HEK293 (cell line): ENCODE data around the gene CRB3.

Experiments used
- CTCF ChIA-PET: fragments of 350-600 bp; formaldehyde crosslinking; extraction: SDS; loops from one replicate; lab custom pipeline; 2021; ENCODE audit warnings: antibody characterized with exemption; lab: Yijun Ruan, JAX
- POLR2A ChIA-PET: fragments of 300-600 bp; formaldehyde crosslinking; extraction: SDS; loops from one replicate; lab custom pipeline; 2020; ENCODE audit warnings: antibody characterized with exemption, inconsistent platforms; lab: Yijun Ruan, JAX
- H3K27ac ChIP-seq: fragments of 200-500 bp; sonication (Bioruptor generic); 2 replicates; pipeline ENCODE4 v1.5.1; 2014; ENCODE audit warnings: low read depth, low read length, control low read depth, inconsistent platforms; ENCODE audit errors: extremely low read depth
- H3K36me3 ChIP-seq, 2 experiments: fragments of 200-500 bp in 1 of 2; sonication (Bioruptor generic) in 1 of 2; 1 replicate in 1 of 2; 2 replicates in 1 of 2; pipeline ENCODE4 v1.5.1; 2014 to 2017; ENCODE audit warnings: inconsistent platforms in 2 of 2, low read length in 2 of 2; ENCODE audit not compliant: control insufficient read depth in 2 of 2, insufficient read depth in 1 of 2
- H3K4me1 ChIP-seq: fragments of 200-500 bp; sonication (Bioruptor generic); 2 replicates; pipeline ENCODE4 v1.5.1; 2014; ENCODE audit warnings: mild to moderate bottlenecking, low read length, inconsistent platforms; ENCODE audit not compliant: control insufficient read depth, insufficient read depth
- H3K4me3 ChIP-seq: 2 replicates; pipeline ENCODE4 v1.5.1; 2011; ENCODE audit warnings: low read depth, mild to moderate bottlenecking, control low read depth, low read length, moderate library complexity
- H3K9me3 ChIP-seq: fragments of 200-500 bp; sonication (Bioruptor generic); 2 replicates; pipeline ENCODE4 v1.5.1; 2014; ENCODE audit warnings: low read depth, low read length, inconsistent platforms; ENCODE audit not compliant: control insufficient read depth, insufficient read depth
- SETDB1 ChIP-seq: IDR thresholded peaks from one replicate; pipeline ENCODE4 v1.6.1; 2017; ENCODE audit warnings: mild to moderate bottlenecking, low read length, moderate library complexity, mixed read lengths; ENCODE audit not compliant: insufficient read length
- ZBTB8A ChIP-seq: fragments of 450-650 bp; formaldehyde crosslinking; IDR thresholded peaks from 2 replicates; pipeline ENCODE4 v1.5.1; 2016; ENCODE audit warnings: missing biosample characterization, missing genetic modification characterization
- ZNF114 ChIP-seq: fragments of 450-650 bp; formaldehyde crosslinking; IDR thresholded peaks from 2 replicates; pipeline ENCODE4 v1.5.0; 2017; ENCODE audit warnings: missing biosample characterization, missing genetic modification characterization
- ZNF174 ChIP-seq: fragments of 450-650 bp; formaldehyde crosslinking; IDR thresholded peaks from 2 replicates; pipeline ENCODE4 v1.5.0; 2017; ENCODE audit warnings: missing biosample characterization, mild to moderate bottlenecking, missing genetic modification characterization
- ZNF19 ChIP-seq: fragments of 450-650 bp; formaldehyde crosslinking; IDR thresholded peaks from 2 replicates; pipeline ENCODE4; 2016; ENCODE audit warnings: missing biosample characterization, missing genetic modification characterization, low read depth
- ZNF239 ChIP-seq: fragments of 450-650 bp; formaldehyde crosslinking; IDR thresholded peaks from 2 replicates; pipeline ENCODE4 v1.5.1; 2016; ENCODE audit warnings: missing biosample characterization, missing genetic modification characterization
- ZNF248 ChIP-seq: fragments of 450-650 bp; formaldehyde crosslinking; IDR thresholded peaks from 2 replicates; pipeline ENCODE4 v1.5.1; 2017; ENCODE audit warnings: missing biosample characterization, missing genetic modification characterization
- ZNF311 ChIP-seq: fragments of 450-650 bp; formaldehyde crosslinking; IDR thresholded peaks from 2 replicates; pipeline ENCODE4 v1.5.1; 2017; ENCODE audit warnings: missing biosample characterization, missing genetic modification characterization, borderline replicate concordance
- ZNF335 ChIP-seq: fragments of 450-650 bp; formaldehyde crosslinking; conservative IDR thresholded peaks from 2 replicates; pipeline ENCODE4 v1.5.1; 2016; ENCODE audit warnings: missing biosample characterization, missing genetic modification characterization
- ZNF433 ChIP-seq: fragments of 450-650 bp; formaldehyde crosslinking; IDR thresholded peaks from 2 replicates; pipeline ENCODE4 v1.5.1; 2016; ENCODE audit warnings: missing biosample characterization, missing genetic modification characterization, low read depth
- ZNF585B ChIP-seq: fragments of 450-650 bp; formaldehyde crosslinking; IDR thresholded peaks from 2 replicates; pipeline ENCODE4 v1.5.1; 2016; ENCODE audit warnings: missing biosample characterization, missing genetic modification characterization
- ZNF596 ChIP-seq: fragments of 450-650 bp; IDR thresholded peaks from 2 replicates; pipeline ENCODE4 v1.5.0; 2018; ENCODE audit warnings: missing biosample characterization, mild to moderate bottlenecking, missing genetic modification characterization, moderate library complexity
- ZNF843 ChIP-seq: fragments of 450-650 bp; formaldehyde crosslinking; IDR thresholded peaks from 2 replicates; pipeline ENCODE4 v1.5.1; 2016; ENCODE audit warnings: missing biosample characterization, missing genetic modification characterization
- TF ChIP-seq, protein P1 (sequence below): fragments of 450-650 bp; formaldehyde crosslinking; conservative IDR thresholded peaks from 2 replicates; pipeline ENCODE4 v1.5.1; 2016; ENCODE audit warnings: low read depth, missing biosample characterization, missing genetic modification characterization
- TF ChIP-seq, protein P2 (sequence below): fragments of 450-650 bp; formaldehyde crosslinking; IDR thresholded peaks from 2 replicates; pipeline ENCODE4 v1.5.1; 2016; ENCODE audit warnings: missing biosample characterization, missing genetic modification characterization
- TF ChIP-seq, protein P3 (sequence below): fragments of 450-650 bp; formaldehyde crosslinking; IDR thresholded peaks from 2 replicates; pipeline ENCODE4; 2016; ENCODE audit warnings: missing biosample characterization, missing genetic modification characterization
- TF ChIP-seq, protein P4 (sequence below): fragments of 450-650 bp; formaldehyde crosslinking; IDR thresholded peaks from 2 replicates; pipeline ENCODE4 v1.5.1; 2017; ENCODE audit warnings: missing biosample characterization, missing genetic modification characterization
- TF ChIP-seq, protein P5 (sequence below): fragments of 450-650 bp; formaldehyde crosslinking; IDR thresholded peaks from 2 replicates; pipeline ENCODE4 v1.5.1; 2016; ENCODE audit warnings: missing biosample characterization, missing genetic modification characterization
- TF ChIP-seq, protein P6 (sequence below): fragments of 450-650 bp; formaldehyde crosslinking; IDR thresholded peaks from 2 replicates; pipeline ENCODE4 v1.5.1; 2016; ENCODE audit warnings: missing biosample characterization, missing genetic modification characterization

Gene CRB3

DNA sequence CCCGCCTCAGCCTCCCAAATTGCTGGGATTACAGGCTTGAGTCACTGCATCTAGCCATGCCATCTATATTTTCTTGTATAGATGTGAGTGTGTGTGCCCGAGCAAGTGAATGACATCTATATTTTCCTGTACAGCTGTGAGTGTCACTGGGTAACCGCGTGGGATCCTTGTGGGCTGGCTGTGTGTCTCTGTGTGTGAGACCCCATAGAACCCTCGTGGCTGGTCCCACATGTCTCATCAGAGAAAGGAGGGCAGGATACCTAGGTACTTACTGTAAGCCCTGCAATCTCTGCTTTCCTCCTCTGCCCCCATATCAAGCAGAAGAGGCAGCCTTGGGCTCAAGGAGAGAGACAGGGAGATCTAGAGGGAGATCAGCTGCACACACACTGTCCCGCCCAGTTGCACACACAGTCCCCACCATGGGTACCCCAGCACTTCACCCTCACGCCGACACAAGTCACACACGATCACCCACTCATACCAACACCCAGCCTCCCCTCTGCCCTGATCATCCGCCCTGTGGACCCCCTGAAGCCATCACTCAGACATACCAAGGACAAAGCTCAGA lies 16.9 kb downstream of the CRB3 start:
- H3K36me3 ChIP-seq = no peaks in the 10 kb centered on the region
- no peak overlapping the region for H3K27ac ChIP-seq
- no peaks in the 10 kb centered on the region for H3K4me1 ChIP-seq
- POLR2A ChIA-PET = no interaction called here
- no peak overlapping the region for H3K4me3 ChIP-seq
- CTCF ChIA-PET = interaction anchor here (0.8 to 2.0 kb wide), 4 partner anchors 10 to 298 kb away, joined by 3 to 7 read pairs (median 3); partner anchors contain the start of gene CRB3
- no peaks in the 10 kb centered on the region for H3K9me3 ChIP-seq
- no peak for TF ChIP-seq ZNF843 (tag by site-specific recombination)

DNA sequence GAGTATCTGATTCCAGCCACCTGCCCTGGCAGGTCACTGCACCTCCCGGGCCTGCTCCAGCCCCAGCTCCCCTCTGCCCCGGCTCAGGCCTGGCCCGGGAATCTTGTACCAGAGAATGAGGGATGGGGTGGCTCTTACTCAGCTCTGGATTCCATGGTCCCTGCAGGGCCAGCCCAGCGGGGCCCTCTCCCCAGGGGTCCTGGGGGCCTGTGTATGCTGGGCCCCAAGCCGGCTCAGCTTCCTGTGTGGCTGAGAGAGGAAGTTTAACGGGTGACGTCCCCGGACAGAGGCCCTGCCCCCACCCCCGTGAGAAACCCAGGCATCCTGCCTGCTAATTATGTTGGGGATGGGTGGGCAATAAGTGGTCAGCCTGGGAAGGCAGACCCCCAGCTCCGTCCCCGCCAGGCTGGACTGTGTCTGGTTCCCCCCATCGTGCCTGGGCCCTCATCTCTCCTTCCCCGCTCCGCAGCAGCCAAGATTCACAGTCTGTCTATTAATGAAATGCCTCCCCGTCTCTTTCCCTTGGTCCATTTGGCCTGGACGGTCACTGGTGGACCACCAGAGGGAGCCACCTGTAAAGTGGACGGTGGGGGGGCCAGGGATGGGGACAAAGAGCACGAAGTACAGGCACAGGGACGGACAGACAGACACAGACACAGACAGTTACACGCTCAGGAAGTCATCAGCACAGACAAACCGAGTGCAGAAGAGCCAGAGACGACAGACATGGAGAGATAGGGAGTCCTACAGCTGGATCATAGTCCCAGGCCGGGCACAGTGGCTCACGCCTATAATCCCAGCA lies 17.7 kb downstream of the CRB3 start, which contains the start of gene DENND1C:
Gene DENND1C (minus strand): TSS at position 247 of the 802 bp plus-strand sequence. CDS start 92 bp downstream, at position 155.
- ChIA-PET CTCF (interaction anchor here (0.6 to 2.0 kb wide), 11 partner anchors 9 to 299 kb away, joined by 3 to 8 read pairs (median 3); partner anchors contain the start of genes ALKBH7, CLPP and CRB3), POLR2A (interaction anchor here (0.6 kb wide), 1 partner anchor 170 kb away, joined by 3 read pairs; no protein-coding TSS in a partner anchor)
- Histone ChIP-seq H3K4me3 (no peak within 1 kb of the TSS), H3K9me3 (no peaks in the 10 kb centered on the region), H3K27ac (no peak within 1 kb of the TSS), H3K36me3 (no peaks in the 10 kb centered on the region), H3K4me1 (no peaks in the 10 kb centered on the region)
- TF ChIP-seq, protein P1, sequence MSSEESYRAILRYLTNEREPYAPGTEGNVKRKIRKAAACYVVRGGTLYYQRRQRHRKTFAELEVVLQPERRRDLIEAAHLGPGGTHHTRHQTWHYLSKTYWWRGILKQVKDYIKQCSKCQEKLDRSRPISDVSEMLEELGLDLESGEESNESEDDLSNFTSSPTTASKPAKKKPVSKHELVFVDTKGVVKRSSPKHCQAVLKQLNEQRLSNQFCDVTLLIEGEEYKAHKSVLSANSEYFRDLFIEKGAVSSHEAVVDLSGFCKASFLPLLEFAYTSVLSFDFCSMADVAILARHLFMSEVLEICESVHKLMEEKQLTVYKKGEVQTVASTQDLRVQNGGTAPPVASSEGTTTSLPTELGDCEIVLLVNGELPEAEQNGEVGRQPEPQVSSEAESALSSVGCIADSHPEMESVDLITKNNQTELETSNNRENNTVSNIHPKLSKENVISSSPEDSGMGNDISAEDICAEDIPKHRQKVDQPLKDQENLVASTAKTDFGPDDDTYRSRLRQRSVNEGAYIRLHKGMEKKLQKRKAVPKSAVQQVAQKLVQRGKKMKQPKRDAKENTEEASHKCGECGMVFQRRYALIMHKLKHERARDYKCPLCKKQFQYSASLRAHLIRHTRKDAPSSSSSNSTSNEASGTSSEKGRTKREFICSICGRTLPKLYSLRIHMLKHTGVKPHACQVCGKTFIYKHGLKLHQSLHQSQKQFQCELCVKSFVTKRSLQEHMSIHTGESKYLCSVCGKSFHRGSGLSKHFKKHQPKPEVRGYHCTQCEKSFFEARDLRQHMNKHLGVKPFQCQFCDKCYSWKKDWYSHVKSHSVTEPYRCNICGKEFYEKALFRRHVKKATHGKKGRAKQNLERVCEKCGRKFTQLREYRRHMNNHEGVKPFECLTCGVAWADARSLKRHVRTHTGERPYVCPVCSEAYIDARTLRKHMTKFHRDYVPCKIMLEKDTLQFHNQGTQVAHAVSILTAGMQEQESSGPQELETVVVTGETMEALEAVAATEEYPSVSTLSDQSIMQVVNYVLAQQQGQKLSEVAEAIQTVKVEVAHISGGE (tag by site-specific recombination) = no peak
- TF ChIP-seq ZNF335 (tag by site-specific recombination) (peak; percentile 34), ZNF239 (tag by site-specific recombination) (no peak), ZNF585B (tag by site-specific recombination) (no peak), SETDB1 (no peak), ZNF311 (tag by site-specific recombination) (no peak), ZNF174 (tag by site-specific recombination) (no peak), ZBTB8A (tag by site-specific recombination) (no peak), ZNF248 (tag by site-specific recombination) (no peak), ZNF114 (no peak), ZNF596 (tag by site-specific recombination) (no peak), ZNF19 (no peak), ZNF433 (tag by site-specific recombination) (no peak)
- TF ChIP-seq, protein P2, sequence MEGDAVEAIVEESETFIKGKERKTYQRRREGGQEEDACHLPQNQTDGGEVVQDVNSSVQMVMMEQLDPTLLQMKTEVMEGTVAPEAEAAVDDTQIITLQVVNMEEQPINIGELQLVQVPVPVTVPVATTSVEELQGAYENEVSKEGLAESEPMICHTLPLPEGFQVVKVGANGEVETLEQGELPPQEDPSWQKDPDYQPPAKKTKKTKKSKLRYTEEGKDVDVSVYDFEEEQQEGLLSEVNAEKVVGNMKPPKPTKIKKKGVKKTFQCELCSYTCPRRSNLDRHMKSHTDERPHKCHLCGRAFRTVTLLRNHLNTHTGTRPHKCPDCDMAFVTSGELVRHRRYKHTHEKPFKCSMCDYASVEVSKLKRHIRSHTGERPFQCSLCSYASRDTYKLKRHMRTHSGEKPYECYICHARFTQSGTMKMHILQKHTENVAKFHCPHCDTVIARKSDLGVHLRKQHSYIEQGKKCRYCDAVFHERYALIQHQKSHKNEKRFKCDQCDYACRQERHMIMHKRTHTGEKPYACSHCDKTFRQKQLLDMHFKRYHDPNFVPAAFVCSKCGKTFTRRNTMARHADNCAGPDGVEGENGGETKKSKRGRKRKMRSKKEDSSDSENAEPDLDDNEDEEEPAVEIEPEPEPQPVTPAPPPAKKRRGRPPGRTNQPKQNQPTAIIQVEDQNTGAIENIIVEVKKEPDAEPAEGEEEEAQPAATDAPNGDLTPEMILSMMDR (tag by site-specific recombination) = peak; percentile 79
- TF ChIP-seq, protein P3, sequence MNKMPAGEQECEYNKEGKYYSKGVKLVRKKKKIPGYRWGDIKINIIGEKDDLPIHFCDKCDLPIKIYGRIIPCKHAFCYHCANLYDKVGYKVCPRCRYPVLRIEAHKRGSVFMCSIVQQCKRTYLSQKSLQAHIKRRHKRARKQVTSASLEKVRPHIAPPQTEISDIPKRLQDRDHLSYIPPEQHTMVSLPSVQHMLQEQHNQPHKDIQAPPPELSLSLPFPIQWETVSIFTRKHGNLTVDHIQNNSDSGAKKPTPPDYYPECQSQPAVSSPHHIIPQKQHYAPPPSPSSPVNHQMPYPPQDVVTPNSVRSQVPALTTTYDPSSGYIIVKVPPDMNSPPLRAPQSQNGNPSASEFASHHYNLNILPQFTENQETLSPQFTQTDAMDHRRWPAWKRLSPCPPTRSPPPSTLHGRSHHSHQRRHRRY (tag by site-specific recombination) = no peak
- TF ChIP-seq, protein P4, sequence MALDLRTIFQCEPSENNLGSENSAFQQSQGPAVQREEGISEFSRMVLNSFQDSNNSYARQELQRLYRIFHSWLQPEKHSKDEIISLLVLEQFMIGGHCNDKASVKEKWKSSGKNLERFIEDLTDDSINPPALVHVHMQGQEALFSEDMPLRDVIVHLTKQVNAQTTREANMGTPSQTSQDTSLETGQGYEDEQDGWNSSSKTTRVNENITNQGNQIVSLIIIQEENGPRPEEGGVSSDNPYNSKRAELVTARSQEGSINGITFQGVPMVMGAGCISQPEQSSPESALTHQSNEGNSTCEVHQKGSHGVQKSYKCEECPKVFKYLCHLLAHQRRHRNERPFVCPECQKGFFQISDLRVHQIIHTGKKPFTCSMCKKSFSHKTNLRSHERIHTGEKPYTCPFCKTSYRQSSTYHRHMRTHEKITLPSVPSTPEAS = no peak
- TF ChIP-seq, protein P5, sequence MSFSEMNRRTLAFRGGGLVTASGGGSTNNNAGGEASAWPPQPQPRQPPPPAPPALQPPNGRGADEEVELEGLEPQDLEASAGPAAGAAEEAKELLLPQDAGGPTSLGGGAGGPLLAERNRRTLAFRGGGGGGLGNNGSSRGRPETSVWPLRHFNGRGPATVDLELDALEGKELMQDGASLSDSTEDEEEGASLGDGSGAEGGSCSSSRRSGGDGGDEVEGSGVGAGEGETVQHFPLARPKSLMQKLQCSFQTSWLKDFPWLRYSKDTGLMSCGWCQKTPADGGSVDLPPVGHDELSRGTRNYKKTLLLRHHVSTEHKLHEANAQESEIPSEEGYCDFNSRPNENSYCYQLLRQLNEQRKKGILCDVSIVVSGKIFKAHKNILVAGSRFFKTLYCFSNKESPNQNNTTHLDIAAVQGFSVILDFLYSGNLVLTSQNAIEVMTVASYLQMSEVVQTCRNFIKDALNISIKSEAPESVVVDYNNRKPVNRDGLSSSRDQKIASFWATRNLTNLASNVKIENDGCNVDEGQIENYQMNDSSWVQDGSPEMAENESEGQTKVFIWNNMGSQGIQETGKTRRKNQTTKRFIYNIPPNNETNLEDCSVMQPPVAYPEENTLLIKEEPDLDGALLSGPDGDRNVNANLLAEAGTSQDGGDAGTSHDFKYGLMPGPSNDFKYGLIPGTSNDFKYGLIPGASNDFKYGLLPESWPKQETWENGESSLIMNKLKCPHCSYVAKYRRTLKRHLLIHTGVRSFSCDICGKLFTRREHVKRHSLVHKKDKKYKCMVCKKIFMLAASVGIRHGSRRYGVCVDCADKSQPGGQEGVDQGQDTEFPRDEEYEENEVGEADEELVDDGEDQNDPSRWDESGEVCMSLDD = no peak
- TF ChIP-seq, protein P6, sequence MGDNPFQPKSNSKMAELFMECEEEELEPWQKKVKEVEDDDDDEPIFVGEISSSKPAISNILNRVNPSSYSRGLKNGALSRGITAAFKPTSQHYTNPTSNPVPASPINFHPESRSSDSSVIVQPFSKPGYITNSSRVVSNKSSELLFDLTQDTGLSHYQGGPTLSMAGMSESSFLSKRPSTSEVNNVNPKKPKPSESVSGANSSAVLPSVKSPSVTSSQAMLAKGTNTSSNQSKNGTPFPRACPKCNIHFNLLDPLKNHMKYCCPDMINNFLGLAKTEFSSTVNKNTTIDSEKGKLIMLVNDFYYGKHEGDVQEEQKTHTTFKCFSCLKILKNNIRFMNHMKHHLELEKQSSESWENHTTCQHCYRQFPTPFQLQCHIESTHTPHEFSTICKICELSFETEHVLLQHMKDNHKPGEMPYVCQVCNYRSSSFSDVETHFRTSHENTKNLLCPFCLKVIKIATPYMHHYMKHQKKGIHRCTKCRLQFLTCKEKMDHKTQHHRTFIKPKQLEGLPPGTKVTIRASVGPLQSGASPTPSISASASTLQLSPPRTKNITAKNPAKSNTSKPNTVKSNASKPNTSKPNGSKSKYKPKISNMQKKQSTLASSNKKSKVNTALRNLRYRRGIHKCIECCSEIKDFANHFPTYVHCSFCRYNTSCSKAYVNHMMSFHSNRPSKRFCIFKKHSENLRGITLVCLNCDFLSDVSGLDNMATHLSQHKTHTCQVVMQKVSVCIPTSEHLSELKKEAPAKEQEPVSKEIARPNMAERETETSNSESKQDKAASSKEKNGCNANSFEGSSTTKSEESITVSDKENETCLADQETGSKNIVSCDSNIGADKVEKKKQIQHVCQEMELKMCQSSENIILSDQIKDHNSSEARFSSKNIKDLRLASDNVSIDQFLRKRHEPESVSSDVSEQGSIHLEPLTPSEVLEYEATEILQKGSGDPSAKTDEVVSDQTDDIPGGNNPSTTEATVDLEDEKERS (tag by site-specific recombination) = no peak
